Chondrocyte (in vitro differentiated cells): Measurements from ENCODE around the gene EDC3. TPM values are rescaled to one million over a fixed set of nuclear protein-coding genes. Genes with fewer than 3 reads are reported as not detected.

Source experiments
- DNase-seq: peaks from one replicate; pipeline ENCODE4 v3.0.0; 2021; ENCODE audit warnings: mixed read lengths, low spot score
- H3K27ac Mint-ChIP-seq: one replicate; pipeline ENCODE4 v1.8.0; 2021; ENCODE audit warnings: mild to moderate bottlenecking, moderate library complexity, mixed read lengths; ENCODE audit not compliant: unreplicated experiment
- H3K27me3 Mint-ChIP-seq: 2 replicates; pipeline ENCODE4 v1.8.0; 2021; ENCODE audit warnings: low read depth, mixed read lengths
- H3K36me3 Mint-ChIP-seq: 2 replicates; pipeline ENCODE4 v1.8.0; 2021; ENCODE audit warnings: low read depth, mixed read lengths
- H3K4me1 Mint-ChIP-seq: 2 replicates; pipeline ENCODE4 v1.8.0; 2021; ENCODE audit warnings: low read depth, mild to moderate bottlenecking, mixed read lengths
- H3K4me3 Mint-ChIP-seq: one replicate; pipeline ENCODE4 v1.8.0; 2021; ENCODE audit warnings: mild to moderate bottlenecking, moderate library complexity, mixed read lengths; ENCODE audit not compliant: unreplicated experiment
- H3K9me3 Mint-ChIP-seq: 2 replicates; pipeline ENCODE4 v1.8.0; 2021; ENCODE audit warnings: low read depth, mixed read lengths
- total RNA-seq: library from RNA; stranded (reverse); gene quantifications from 3 replicates; pipeline ENCODE4 v1.2.1, GENCODE V29; 2021
- TF ChIP-seq, protein P1 (sequence below): fragments of 200-600 bp; sonication (generic); IDR thresholded peaks from 2 replicates; pipeline ENCODE4 v1.5.0; 2021; ENCODE audit warnings: antibody characterized with exemption, mild to moderate bottlenecking, moderate library complexity

Gene EDC3
- total RNA-seq, 1 donor from 2014 or later = 32.8 TPM

DNA sequence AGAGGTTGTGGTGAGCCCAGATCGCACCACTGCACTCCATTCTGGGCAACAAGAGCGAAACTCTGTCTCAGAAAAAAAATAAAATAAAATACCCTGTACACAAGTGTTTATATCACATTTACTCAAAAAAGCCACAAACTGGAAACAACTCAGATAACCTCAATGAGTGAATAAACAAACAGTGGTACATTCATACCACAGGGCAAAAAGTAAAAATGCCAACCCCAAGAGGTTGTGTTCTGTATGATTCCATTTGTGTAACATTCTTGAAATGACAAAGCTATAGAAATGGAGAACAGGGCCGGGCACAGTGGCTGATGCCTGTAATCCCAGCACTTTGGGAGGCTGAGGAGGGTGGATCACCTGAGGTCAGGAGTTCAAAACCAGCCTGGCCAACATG lies 12.9 kb downstream of the EDC3 start:
- Mint-ChIP-seq H3K27ac (no peak overlapping the region), H3K9me3 (peaks cover 3% of the 10 kb centered on the region), H3K4me3 (no peak overlapping the region), H3K4me1 (no peaks in the 10 kb centered on the region), H3K36me3 (peaks cover 3% of the 10 kb centered on the region), H3K27me3 (no peaks in the 10 kb centered on the region)
- TF ChIP-seq, protein P1, sequence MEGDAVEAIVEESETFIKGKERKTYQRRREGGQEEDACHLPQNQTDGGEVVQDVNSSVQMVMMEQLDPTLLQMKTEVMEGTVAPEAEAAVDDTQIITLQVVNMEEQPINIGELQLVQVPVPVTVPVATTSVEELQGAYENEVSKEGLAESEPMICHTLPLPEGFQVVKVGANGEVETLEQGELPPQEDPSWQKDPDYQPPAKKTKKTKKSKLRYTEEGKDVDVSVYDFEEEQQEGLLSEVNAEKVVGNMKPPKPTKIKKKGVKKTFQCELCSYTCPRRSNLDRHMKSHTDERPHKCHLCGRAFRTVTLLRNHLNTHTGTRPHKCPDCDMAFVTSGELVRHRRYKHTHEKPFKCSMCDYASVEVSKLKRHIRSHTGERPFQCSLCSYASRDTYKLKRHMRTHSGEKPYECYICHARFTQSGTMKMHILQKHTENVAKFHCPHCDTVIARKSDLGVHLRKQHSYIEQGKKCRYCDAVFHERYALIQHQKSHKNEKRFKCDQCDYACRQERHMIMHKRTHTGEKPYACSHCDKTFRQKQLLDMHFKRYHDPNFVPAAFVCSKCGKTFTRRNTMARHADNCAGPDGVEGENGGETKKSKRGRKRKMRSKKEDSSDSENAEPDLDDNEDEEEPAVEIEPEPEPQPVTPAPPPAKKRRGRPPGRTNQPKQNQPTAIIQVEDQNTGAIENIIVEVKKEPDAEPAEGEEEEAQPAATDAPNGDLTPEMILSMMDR = no peak
- no peak for DNase-seq

DNA sequence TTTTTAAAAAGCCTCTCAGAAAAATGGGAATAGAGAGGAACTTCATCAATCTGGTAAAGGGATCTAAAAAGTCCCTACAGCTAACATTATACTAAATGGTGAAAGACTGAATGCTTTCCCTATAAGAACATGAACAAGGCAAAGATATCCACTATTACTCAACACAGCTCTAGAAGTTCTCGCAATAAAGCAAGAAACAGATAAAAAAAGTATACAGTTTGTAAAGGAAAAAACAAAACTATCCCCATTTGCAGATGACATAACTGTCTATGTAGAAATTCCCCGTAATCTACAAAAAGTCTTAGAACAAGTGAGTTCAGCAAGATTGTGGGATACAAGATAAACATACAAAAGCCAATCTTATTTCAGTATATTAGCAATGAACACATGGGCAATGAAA lies 15.4 kb downstream of the EDC3 start:
- H3K36me3 Mint-ChIP-seq = peaks cover 3% of the 10 kb centered on the region
- H3K4me3 Mint-ChIP-seq = no peak overlapping the region
- no peak overlapping the region for H3K27ac Mint-ChIP-seq
- no peak for DNase-seq
- H3K4me1 Mint-ChIP-seq = peaks cover 3% of the 10 kb centered on the region
- peaks cover 3% of the 10 kb centered on the region for H3K9me3 Mint-ChIP-seq
- H3K27me3 Mint-ChIP-seq = no peaks in the 10 kb centered on the region
- TF ChIP-seq, protein P1 = no peak

DNA sequence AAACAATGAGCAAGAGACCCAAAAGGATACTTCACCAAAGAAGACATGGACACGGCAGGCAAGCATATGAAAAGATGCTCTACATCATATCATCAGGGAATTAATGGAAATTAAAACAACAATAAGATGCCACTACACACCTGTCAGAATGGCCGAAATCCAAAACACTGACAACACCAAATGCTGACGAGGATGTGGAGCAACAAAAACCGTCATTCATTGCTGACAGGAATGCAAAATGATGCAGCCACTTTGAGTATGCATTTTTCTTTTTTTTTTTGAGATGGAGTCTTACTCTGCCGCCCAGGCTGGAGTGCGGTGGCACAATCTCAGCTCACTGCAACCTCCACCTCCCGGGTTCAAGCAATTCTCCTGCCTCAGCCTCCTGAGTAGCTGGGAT lies 19.0 kb downstream of the EDC3 start:
- no peaks in the 10 kb centered on the region for H3K27me3 Mint-ChIP-seq
- no peak overlapping the region for H3K27ac Mint-ChIP-seq
- H3K4me3 Mint-ChIP-seq = no peak overlapping the region
- TF ChIP-seq, protein P1 = no peak
- H3K9me3 Mint-ChIP-seq = no peaks in the 10 kb centered on the region
- DNase-seq = no peak
- peaks cover 3% of the 10 kb centered on the region for H3K4me1 Mint-ChIP-seq
- peaks cover 13% of the 10 kb centered on the region for H3K36me3 Mint-ChIP-seq

DNA sequence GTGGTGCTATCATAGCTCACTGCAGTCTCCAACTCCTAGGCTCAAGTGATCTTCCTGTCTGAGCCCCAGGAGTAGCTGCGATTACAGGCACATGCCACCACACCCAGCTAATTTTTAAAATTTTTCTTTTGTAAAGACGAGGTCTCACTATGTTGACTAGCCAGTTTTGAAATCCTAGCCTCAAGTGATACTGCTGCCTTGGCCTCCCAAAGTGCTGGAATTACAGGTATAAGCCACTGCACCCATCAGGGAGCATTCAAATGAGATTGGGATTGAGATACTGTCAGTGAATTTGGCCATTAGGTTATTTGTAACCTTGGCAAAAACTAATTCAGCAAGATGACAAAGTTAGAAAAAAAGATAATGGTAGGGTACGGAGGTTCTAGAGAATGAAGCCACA lies 21.7 kb downstream of the EDC3 start:
- Mint-ChIP-seq H3K27me3 (no peaks in the 10 kb centered on the region), H3K4me1 (peaks cover 3% of the 10 kb centered on the region), H3K27ac (no peak overlapping the region)

DNA sequence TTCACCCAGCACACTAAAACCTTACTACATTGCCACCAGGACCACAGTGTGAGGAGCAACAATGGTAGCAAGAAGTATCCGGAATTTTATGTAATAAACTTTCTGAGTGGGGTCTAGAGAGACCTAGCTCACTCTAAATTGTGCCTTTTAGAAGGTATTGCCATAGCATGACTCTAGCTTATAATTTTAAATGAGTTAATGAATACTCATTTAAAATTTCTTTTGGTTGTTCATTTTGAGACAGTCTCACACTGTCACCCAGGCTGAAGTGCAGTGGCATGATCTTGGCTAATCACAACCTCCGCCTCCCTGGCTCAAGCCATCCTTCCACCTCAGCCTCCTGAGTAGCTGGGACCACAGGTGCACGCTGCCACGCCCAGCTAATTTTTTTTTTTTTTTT lies 26.2 kb downstream of the EDC3 start:
- TF ChIP-seq, protein P1 = no peak
- Mint-ChIP-seq H3K36me3 (peaks cover 26% of the 10 kb centered on the region), H3K4me1 (peaks cover 12% of the 10 kb centered on the region), H3K4me3 (no peak overlapping the region), H3K27ac (no peak overlapping the region), H3K9me3 (no peaks in the 10 kb centered on the region), H3K27me3 (no peaks in the 10 kb centered on the region)
- no peak for DNase-seq

More for the DNA sequence above, 21.7 kb downstream of the EDC3 start:
- no peaks in the 10 kb centered on the region for H3K9me3 Mint-ChIP-seq
- H3K36me3 Mint-ChIP-seq = peaks cover 22% of the 10 kb centered on the region
- H3K4me3 Mint-ChIP-seq = no peak overlapping the region
- no peak for DNase-seq
- TF ChIP-seq, protein P1 = no peak
